ENCODE measurements around the gene ZDHHC24.

ZDHHC24 gene

DNA sequence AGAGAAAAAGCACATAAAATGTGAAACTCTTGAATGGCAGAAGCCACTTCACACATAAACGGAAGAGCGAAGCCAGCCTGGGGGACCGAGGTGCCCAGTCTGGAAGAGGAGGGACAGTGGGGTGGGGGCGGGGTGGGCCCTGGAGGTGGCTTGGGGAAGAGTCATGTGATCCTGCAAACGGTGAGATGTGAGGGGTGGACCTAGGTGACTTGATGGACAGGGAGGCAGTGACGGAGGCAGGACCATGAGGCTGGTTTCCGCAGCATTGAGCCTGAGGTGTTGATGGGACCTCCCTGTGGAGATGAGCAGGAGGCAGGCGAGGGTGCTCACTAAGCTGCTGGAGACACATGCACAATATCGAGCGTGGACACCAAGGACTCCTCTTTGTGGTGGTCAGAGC lies 16.8 kb downstream of the ZDHHC24 start:
- Mint-ChIP-seq H3K27ac (no peak overlapping the region), H3K27me3 (no peaks in the 10 kb centered on the region), H3K4me3 (no peak overlapping the region), H3K9me3 (no peaks in the 10 kb centered on the region), H3K36me3 (ENCODE audit: low read depth) (peaks cover 70% of the 10 kb centered on the region), H3K4me1 (ENCODE audit: low read depth) (peaks cover 6% of the 10 kb centered on the region)
- intact Hi-C loops (cut with micrococcal nuclease): no loop called here

- H3K4me1 Mint-ChIP-seq (ENCODE audit: low read depth): peaks cover 6% of the 10 kb centered on the region
- H3K4me3 Mint-ChIP-seq: no peak overlapping the region
- peaks cover 75% of the 10 kb centered on the region for H3K36me3 Mint-ChIP-seq (ENCODE audit: low read depth)
- no peaks in the 10 kb centered on the region for H3K9me3 Mint-ChIP-seq
- intact Hi-C loops (cut with micrococcal nuclease): no loop called here
- no peaks in the 10 kb centered on the region for H3K27me3 Mint-ChIP-seq
- H3K27ac Mint-ChIP-seq: no peak overlapping the region
Observed at GRCh38 chr11:66524304-66525040, 21.4 kb downstream of the ZDHHC24 start.

- Mint-ChIP-seq H3K9me3 (no peaks in the 10 kb centered on the region), H3K27ac (no peak overlapping the region), H3K36me3 (ENCODE audit: low read depth) (peaks cover 77% of the 10 kb centered on the region), H3K27me3 (no peaks in the 10 kb centered on the region), H3K4me3 (no peak overlapping the region), H3K4me1 (ENCODE audit: low read depth) (peaks cover 6% of the 10 kb centered on the region)
- intact Hi-C loops (cut with micrococcal nuclease): no loop called here
Observed at GRCh38 chr11:66523611-66524010, 22.2 kb downstream of the ZDHHC24 start.

DNA sequence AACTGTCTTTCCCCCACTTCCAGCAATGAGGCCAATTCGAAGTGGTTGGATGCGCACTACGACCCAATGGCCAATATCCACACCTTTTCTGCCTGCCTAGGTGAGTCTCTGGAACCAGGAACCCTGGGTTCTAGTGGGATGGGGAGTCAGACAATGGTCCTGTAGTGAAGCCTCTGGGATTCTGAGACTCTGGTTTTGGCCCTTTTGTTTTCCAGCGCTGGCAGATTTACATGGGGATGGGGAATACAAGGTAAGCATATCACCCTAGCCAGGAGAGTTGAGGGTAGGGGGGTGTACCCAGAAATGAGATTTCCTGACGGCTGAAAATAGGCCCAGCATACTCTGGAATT lies 34.9 kb downstream of the ZDHHC24 start:
- H3K27ac Mint-ChIP-seq: peak overlapping the region; percentile 67
- no peaks in the 10 kb centered on the region for H3K27me3 Mint-ChIP-seq
- H3K36me3 Mint-ChIP-seq (ENCODE audit: low read depth): peaks cover 61% of the 10 kb centered on the region
- H3K4me1 Mint-ChIP-seq (ENCODE audit: low read depth): peaks cover 28% of the 10 kb centered on the region
- H3K9me3 Mint-ChIP-seq: no peaks in the 10 kb centered on the region
- H3K4me3 Mint-ChIP-seq: peak overlapping the region; percentile 89
- intact Hi-C loops (cut with micrococcal nuclease): no loop called here

GRCh38 chr11:66510271-66510989 lies 35.4 kb downstream of the ZDHHC24 start, which contains the start of gene BBS1:
BBS1 (plus strand) TSS chr11:66510635; CDS start chr11:66510660, 25 bp downstream.
- no peaks in the 10 kb centered on the region for H3K9me3 Mint-ChIP-seq
- peak within 1 kb of the TSS; percentile 89 for H3K4me3 Mint-ChIP-seq
- H3K4me1 Mint-ChIP-seq (ENCODE audit: low read depth): peaks cover 28% of the 10 kb centered on the region
- H3K36me3 Mint-ChIP-seq (ENCODE audit: low read depth): peaks cover 60% of the 10 kb centered on the region
- H3K27ac Mint-ChIP-seq: peak within 1 kb of the TSS; percentile 67
- no peaks in the 10 kb centered on the region for H3K27me3 Mint-ChIP-seq
- intact Hi-C loops (cut with micrococcal nuclease): no loop called here

DNA sequence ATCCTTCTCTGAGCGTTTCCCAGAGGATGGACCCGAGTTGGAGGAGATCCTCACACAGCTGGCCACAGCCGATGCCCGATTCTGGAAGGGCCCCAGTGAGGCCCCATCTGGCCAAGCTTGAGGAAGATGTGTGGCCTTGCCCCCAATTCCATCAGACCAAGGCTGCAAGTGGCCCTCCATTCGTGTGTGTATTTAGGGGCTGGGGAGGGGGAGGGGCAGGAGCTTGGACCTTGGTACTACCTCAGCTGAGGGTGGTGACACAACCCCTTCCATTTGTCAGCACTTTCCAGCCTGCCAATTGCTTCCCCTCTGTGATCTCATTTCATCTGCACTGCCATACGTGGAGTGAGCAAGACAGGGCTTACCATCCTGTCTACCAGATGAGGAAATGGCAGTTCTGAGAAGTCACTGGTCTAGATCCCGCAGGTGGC lies 36.7 kb downstream of the ZDHHC24 start:
- Mint-ChIP-seq H3K4me1 (ENCODE audit: low read depth) (peaks cover 28% of the 10 kb centered on the region), H3K9me3 (no peaks in the 10 kb centered on the region), H3K36me3 (ENCODE audit: low read depth) (peaks cover 60% of the 10 kb centered on the region), H3K27me3 (no peaks in the 10 kb centered on the region), H3K4me3 (no peak overlapping the region), H3K27ac (peak overlapping the region; percentile 17)
- intact Hi-C loops (cut with micrococcal nuclease): no loop called here

DNA sequence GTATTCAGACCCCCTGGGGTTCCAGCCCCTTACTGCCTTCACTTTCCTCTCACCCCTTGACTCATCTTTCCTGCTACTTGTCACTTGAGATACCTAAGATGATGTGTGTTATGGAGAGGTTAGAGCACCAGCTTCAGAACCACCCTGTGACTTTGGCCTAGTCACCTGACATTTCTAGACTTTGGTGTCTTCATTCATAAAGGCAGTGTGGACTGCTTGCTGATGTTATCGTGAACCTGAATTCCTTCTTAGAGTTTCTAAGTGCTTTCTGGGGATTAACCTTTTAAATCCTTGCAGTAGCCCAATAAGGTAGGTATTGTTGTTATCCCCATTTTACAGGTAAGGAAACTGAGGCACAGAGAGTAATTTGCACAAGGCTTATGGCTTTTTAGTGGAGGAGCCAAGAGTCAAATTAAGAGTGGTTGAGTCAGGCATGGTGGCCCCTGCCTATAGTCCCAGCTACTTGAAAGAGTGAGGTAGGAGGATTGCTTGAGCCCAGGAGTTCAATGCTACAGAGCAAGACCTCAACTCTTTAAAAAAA lies 40.5 kb downstream of the ZDHHC24 start:
- peaks cover 83% of the 10 kb centered on the region for H3K36me3 Mint-ChIP-seq (ENCODE audit: low read depth)
- no peaks in the 10 kb centered on the region for H3K27me3 Mint-ChIP-seq
- H3K4me3 Mint-ChIP-seq: no peak overlapping the region
- no peak overlapping the region for H3K27ac Mint-ChIP-seq
- no peaks in the 10 kb centered on the region for H3K9me3 Mint-ChIP-seq
- intact Hi-C loops (cut with micrococcal nuclease): no loop called here
- peaks cover 17% of the 10 kb centered on the region for H3K4me1 Mint-ChIP-seq (ENCODE audit: low read depth)

DNA sequence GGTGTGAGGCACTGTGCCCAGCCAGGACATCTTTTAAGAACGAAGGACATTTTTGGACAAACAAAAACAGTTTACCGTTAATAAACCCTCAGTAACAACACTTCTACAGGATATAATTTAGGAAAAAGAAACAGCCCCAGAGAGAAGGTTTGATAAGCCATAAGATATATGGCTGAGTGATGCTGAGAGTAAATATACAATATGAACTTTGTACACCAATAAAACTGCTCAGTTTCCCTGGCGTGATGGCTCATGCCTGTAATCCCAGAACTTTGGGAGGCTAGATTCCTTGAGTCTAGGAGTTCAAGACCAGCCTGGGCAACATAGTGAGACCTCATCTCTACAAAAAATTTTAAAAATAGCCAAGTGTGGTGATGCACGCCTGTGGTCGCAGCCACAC lies 47.3 kb downstream of the ZDHHC24 start:
- Mint-ChIP-seq H3K36me3 (ENCODE audit: low read depth) (peaks cover 94% of the 10 kb centered on the region), H3K4me3 (no peak overlapping the region), H3K27me3 (no peaks in the 10 kb centered on the region), H3K9me3 (no peaks in the 10 kb centered on the region), H3K27ac (no peak overlapping the region), H3K4me1 (ENCODE audit: low read depth) (no peaks in the 10 kb centered on the region)
- intact Hi-C loops (cut with micrococcal nuclease): no loop called here

GRCh38 chr11:66497206-66497605 lies 48.6 kb downstream of the ZDHHC24 start:
- intact Hi-C loops (cut with micrococcal nuclease): no loop called here

GRCh38 chr11:66495401-66495854 lies 50.4 kb downstream of the ZDHHC24 start:
- Mint-ChIP-seq H3K4me3 (no peak overlapping the region), H3K9me3 (no peaks in the 10 kb centered on the region), H3K36me3 (ENCODE audit: low read depth) (peaks cover 100% of the 10 kb centered on the region), H3K4me1 (ENCODE audit: low read depth) (no peaks in the 10 kb centered on the region), H3K27ac (no peak overlapping the region), H3K27me3 (no peaks in the 10 kb centered on the region)
- intact Hi-C loops (cut with micrococcal nuclease): no loop called here

More at GRCh38 chr11:66497206-66497605, 48.6 kb downstream of the ZDHHC24 start:
- H3K9me3 Mint-ChIP-seq: no peaks in the 10 kb centered on the region
- no peaks in the 10 kb centered on the region for H3K27me3 Mint-ChIP-seq
- H3K4me3 Mint-ChIP-seq: no peak overlapping the region
- peaks cover 99% of the 10 kb centered on the region for H3K36me3 Mint-ChIP-seq (ENCODE audit: low read depth)
- H3K4me1 Mint-ChIP-seq (ENCODE audit: low read depth): no peaks in the 10 kb centered on the region
- H3K27ac Mint-ChIP-seq: no peak overlapping the region

DNA sequence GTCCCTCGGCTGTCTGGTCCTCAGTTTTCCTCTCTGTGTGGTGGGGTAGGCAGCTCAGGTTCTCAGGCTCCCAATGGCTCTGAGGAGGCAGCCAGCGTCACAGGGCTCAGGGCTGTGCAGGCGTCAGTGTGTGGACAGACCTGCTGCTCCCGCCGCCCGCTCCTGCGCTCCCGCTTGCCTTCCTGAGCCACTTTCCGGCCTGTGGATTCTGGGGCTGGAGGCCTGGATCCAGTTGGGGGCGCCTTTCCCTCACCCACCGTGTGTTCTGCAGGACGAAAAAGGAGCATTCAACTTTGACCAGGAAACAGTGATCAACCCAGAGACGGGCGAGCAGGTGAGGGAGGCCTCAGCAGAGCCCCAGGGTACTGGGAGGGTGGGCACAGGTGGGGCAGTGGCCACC lies 50.9 kb downstream of the ZDHHC24 start:
- Mint-ChIP-seq H3K4me3 (no peak overlapping the region), H3K36me3 (ENCODE audit: low read depth) (peaks cover 100% of the 10 kb centered on the region), H3K27me3 (no peaks in the 10 kb centered on the region), H3K27ac (no peak overlapping the region), H3K9me3 (no peaks in the 10 kb centered on the region), H3K4me1 (ENCODE audit: low read depth) (no peaks in the 10 kb centered on the region)
- intact Hi-C loops (cut with micrococcal nuclease): no loop called here

GRCh38 chr11:66494458-66494857 lies 51.4 kb downstream of the ZDHHC24 start:
- peaks cover 100% of the 10 kb centered on the region for H3K36me3 Mint-ChIP-seq (ENCODE audit: low read depth)
- no peak overlapping the region for H3K4me3 Mint-ChIP-seq
- H3K27me3 Mint-ChIP-seq: no peaks in the 10 kb centered on the region
- H3K9me3 Mint-ChIP-seq: no peaks in the 10 kb centered on the region
- intact Hi-C loops (cut with micrococcal nuclease): no loop called here
- H3K27ac Mint-ChIP-seq: no peak overlapping the region
- no peaks in the 10 kb centered on the region for H3K4me1 Mint-ChIP-seq (ENCODE audit: low read depth)

DNA sequence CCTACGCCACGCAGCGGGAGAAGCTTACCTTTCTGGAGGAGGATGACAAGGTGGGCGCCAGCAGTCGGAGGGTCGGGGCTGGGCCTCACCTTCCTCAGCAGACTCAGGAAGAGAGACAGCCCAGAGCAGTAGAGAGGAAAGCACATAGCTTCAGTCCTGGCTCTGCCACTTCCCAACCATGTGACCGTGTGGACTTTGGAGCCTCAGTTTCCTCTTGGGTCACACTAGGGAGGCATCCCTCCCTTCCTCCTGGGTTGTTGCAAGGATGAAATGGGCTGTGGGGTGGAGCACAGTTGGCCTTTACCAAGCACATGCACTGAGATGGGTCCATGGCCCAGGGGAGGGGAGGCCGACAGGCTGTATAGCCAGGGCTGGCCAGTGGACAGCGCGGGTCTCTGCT lies 52.7 kb downstream of the ZDHHC24 start:
- Mint-ChIP-seq H3K27me3 (no peaks in the 10 kb centered on the region), H3K4me1 (ENCODE audit: low read depth) (no peaks in the 10 kb centered on the region), H3K4me3 (no peak overlapping the region), H3K9me3 (no peaks in the 10 kb centered on the region), H3K36me3 (ENCODE audit: low read depth) (peaks cover 100% of the 10 kb centered on the region), H3K27ac (no peak overlapping the region)
- intact Hi-C loops (cut with micrococcal nuclease): no loop called here

GRCh38 chr11:66492161-66492865 lies 53.5 kb downstream of the ZDHHC24 start:
- no peaks in the 10 kb centered on the region for H3K9me3 Mint-ChIP-seq
- intact Hi-C loops (cut with micrococcal nuclease): no loop called here
- no peak overlapping the region for H3K4me3 Mint-ChIP-seq
- no peaks in the 10 kb centered on the region for H3K4me1 Mint-ChIP-seq (ENCODE audit: low read depth)
- H3K27me3 Mint-ChIP-seq: no peaks in the 10 kb centered on the region
- H3K36me3 Mint-ChIP-seq (ENCODE audit: low read depth): peaks cover 100% of the 10 kb centered on the region
- no peak overlapping the region for H3K27ac Mint-ChIP-seq
